ENCODE results near the gene SERTAD1. TPM values are rescaled to one million over a fixed set of nuclear protein-coding genes. Genes with fewer than 3 reads are reported as not detected.
A peak's percentile ranks its signal among the peaks of the same experiment; 100 is the strongest.

SERTAD1 gene
- total and polyA plus RNA-seq, 2 of the 8 experiments (the other 6 are each of a cell fraction or from before 2014, with no cell fraction given): 5.4 to 6.6 TPM

GRCh38 chr19:40465557-40466218, 39.9 kb upstream of the SERTAD1 start, which contains the start of gene BLVRB (continued):
- TF ChIP-seq, protein P1, sequence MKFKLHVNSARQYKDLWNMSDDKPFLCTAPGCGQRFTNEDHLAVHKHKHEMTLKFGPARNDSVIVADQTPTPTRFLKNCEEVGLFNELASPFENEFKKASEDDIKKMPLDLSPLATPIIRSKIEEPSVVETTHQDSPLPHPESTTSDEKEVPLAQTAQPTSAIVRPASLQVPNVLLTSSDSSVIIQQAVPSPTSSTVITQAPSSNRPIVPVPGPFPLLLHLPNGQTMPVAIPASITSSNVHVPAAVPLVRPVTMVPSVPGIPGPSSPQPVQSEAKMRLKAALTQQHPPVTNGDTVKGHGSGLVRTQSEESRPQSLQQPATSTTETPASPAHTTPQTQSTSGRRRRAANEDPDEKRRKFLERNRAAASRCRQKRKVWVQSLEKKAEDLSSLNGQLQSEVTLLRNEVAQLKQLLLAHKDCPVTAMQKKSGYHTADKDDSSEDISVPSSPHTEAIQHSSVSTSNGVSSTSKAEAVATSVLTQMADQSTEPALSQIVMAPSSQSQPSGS (IDR thresholded peaks at IDR 0.05; ENCODE audit: low read length): no peak
- TF ChIP-seq TBP (IDR thresholded peaks at IDR 0.05; ENCODE audit: low read depth, low read length): no peak
- TF ChIP-seq POLR2AphosphoS5 (IDR thresholded peaks at IDR 0.05; ENCODE audit: low read depth, low read length): no peak
- no peak for TF ChIP-seq SRF (IDR thresholded peaks at IDR 0.05; ENCODE audit: low read depth, low read length)
- no peak for TF ChIP-seq CHD1 (IDR thresholded peaks at IDR 0.05; ENCODE audit: low read depth, low read length)
- peak; percentile 46 for TF ChIP-seq ASH2L (IDR thresholded peaks at IDR 0.05; ENCODE audit: low read length)
- no peak for TF ChIP-seq JUN (IDR thresholded peaks at IDR 0.05; ENCODE audit: low read depth, low read length)
